NCI-H524 (cell line): ENCODE results near the gene FGD2.
A peak's percentile ranks its signal among the peaks of the same experiment; 100 is the strongest.
"Not testable (repeated sequence)": the region's sequence is repeated elsewhere in the genome, so short reads cannot be mapped to it uniquely, and the experiment has no call there.

ENCODE experiments used
- DNase-seq, 2 experiments: peaks; one replicate each; lab custom pipeline; 2025; lab: John Stamatoyannopoulos, UW

The FGD2 gene

GRCh38 chr6:37058984-37059343 lies 53.5 kb downstream of the FGD2 start:
- not testable (repeated sequence) for DNase-seq

GRCh38 chr6:37059344-37060194 lies 54.1 kb downstream of the FGD2 start:
- no peak for DNase-seq

GRCh38 chr6:37060195-37060559 lies 54.7 kb downstream of the FGD2 start:
- no peak for DNase-seq

DNA sequence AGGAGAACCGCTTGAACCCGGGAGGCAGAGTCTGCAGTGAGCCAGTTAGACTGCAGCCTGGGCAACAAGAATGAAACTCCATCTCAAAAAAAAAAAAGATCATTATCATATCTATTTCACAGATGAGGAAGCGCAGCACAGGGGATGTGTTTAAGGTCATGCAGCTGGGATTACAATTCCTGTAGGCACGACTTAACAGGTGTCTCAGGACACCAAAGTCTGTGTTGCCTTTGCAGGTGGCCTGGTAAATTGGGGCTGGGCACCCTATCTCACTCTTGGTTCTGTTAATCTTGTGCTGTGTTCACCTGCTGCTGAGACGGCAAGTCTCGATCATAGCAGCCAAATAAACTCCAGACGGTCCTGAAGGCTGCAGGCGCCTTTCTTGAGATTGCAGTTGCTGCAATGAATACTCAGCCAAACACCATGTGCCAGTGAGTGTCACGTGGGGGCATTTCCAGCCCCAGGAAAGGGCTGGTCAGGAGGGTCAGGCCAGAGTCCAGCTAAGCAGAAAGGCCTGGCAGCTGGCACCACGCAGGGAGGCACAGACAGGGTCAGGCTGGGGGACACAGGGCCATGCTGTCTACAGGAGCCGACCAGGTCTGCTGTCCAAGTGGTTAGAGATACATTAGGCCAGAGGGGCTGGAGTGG lies 55.8 kb downstream of the FGD2 start:
- no peak for DNase-seq

GRCh38 chr6:37062424-37062823 lies 57.0 kb downstream of the FGD2 start:
- DNase-seq, result no peak

GRCh38 chr6:37068356-37069270 lies 63.2 kb downstream of the FGD2 start:
- DNase-seq, result peak in 1 of 2 experiments; percentile 63

GRCh38 chr6:37069639-37070038 lies 64.2 kb downstream of the FGD2 start:
- DNase-seq, result no peak

GRCh38 chr6:37072526-37072925 lies 67.1 kb downstream of the FGD2 start:
- DNase-seq, result no peak

DNA sequence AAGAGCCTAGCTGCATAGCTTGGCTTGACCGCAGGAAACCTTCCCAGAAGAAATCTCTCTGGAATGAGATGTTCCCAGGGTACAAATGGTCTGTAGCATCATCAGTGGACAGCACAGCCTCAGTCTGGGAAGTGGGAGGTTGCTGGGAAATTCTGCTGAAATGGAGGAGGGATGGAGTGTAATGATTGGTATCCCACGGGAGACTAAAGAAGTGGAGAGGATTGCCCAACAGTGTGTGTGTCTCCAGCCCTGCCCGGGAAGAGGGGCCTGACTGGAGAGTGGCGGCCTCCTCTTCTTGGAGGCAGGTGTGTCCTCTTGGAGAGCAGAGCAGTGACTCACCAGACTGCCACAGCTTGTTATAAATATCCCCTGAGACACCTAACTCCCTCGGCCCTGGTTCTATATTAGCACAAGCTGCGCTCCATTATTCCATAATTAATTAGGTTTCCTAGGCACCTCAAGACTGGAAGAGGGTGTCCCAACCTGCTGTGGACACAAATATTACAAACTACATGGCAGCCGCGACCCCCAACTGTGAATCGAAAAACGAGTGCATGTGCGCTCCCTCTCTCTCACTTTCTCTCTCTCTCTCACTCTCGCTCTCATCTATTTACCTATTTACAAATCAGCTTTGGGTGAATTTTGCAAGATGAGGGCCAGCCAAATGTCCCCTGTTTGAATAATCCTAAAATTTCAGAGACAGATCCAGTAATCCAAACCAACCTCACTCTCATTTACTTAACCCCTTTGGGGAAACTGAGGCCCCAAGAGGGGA lies 68.8 kb downstream of the FGD2 start:
- peak in 1 of 2 experiments; percentile 44 for DNase-seq

DNA sequence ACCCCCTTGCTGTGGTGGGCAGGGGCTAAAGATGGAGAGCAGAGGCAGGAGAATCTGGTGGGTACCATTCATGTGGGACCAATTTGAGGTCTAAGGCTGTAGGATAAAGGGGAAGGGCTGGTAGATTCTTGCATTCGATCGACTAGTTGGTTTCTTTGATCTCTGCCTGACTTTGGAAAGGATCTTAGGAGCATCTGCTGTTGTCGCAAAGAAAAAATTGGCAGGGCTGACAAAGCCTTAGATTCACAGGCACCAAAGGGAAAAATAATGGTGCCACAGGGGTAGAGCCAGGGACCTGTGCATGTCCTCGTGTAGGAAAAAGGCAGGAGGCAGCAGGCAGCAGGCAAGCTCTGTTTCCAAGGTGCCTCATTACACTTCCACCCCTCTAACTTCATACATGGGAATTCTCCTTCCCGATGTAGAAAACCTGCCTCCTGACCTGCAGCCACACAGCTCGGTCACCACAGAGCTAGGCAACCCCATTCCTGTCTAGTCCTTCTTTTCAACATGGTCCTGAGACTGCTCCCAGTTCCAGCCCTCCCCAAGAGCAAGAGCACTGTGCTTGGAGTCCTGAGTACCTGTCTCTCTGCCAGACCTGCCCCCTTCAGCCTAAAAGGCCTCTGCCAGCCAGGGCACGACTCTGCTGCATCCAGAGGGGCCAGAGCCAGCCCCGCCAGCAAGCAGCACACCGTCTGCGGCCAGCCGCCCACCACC lies 71.9 kb downstream of the FGD2 start:
- DNase-seq, result no peak

DNA sequence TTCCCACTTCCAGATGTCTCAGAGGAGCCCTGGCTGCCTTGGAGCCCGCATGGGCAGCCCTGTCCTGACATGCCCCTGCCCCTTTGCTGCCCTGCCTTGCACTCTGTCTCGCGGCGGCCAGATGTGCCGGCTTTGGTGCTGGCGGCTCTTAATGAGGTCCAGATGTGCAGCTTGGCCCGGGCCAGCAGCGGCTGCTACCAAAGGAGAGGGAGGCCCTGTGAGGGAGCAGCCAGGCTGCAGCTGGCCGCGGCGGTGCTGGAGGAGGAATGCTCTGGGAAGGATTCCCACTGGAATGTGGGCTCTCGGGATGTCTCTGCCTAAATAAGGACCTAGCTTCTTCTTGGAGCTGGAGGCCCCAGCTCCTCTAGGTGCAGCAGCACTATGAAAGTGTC lies 72.4 kb downstream of the FGD2 start:
- DNase-seq, result no peak
